Upper lobe of left lung (tissue), 6 donors: ENCODE measurements around the gene BOC. TPM values are rescaled to one million over a fixed set of nuclear protein-coding genes. Genes with fewer than 3 reads are reported as not detected.

Experiments
- ATAC-seq, 2 donors: fragments of 200-7000 bp; cut with Tn5 transposase; one replicate each; pipeline ENCODE4 v1.9.1; 2022; ENCODE audit warnings: mild to moderate bottlenecking in 2 of 2, moderate library complexity in 2 of 2; ENCODE audit not compliant: low FRiP score in 2 of 2
- DNase-seq, 2 donors: peaks; one replicate each; pipeline ENCODE4 v3.0.0-alpha.2; 2019 to 2020
- H3K27ac ChIP-seq, 4 donors: fragments of 200-600 bp; sonication (generic); one replicate each; pipeline ENCODE4 v1.5.1; 2016 to 2019
- H3K27me3 ChIP-seq, 4 donors: fragments of 200-600 bp; sonication (generic); one replicate each; pipeline ENCODE4 v1.5.1; 2017 to 2019
- H3K36me3 ChIP-seq, 4 donors: fragments of 200-600 bp; sonication (generic); one replicate each; pipeline ENCODE4 v1.5.1; 2016 to 2019
- H3K4me1 ChIP-seq, 4 donors: fragments of 200-600 bp; sonication (generic); one replicate each; pipeline ENCODE4 v1.5.1; 2018 to 2019
- H3K4me3 ChIP-seq, 4 donors: fragments of 200-600 bp; sonication (generic); one replicate each; pipeline ENCODE4 v1.5.1; 2017 to 2019; ENCODE audit warnings: mild to moderate bottlenecking in 2 of 4, moderate library complexity in 1 of 4
- H3K9me3 ChIP-seq, 4 donors: fragments of 200-600 bp; sonication (generic); one replicate each; pipeline ENCODE4 v1.5.1; 2018 to 2019
- CTCF ChIP-seq, 6 experiments: fragments of 450-650 bp in 4 of 6; fragments of 200-600 bp in 2 of 6; sonication (generic) in 2 of 6; IDR thresholded peaks; one replicate each; pipeline ENCODE4 v1.5.1; 2016 to 2019; ENCODE audit warnings: antibody characterized with exemption in 6 of 6
- EP300 ChIP-seq, 4 donors: sonication (generic); formaldehyde crosslinking; IDR thresholded peaks; one replicate each; pipeline ENCODE4 v1.5.1; 2017; ENCODE audit warnings: antibody characterized with exemption in 4 of 4, control low read depth in 2 of 4
- POLR2A ChIP-seq, 4 donors: fragments of 450-650 bp; IDR thresholded peaks; one replicate each; pipeline ENCODE4 v1.5.1; 2016 to 2017; ENCODE audit warnings: antibody characterized with exemption in 4 of 4, mild to moderate bottlenecking in 2 of 4
- POLR2AphosphoS5 ChIP-seq, 2 donors: sonication (generic); formaldehyde crosslinking; IDR thresholded peaks; one replicate each; pipeline ENCODE4 v1.5.1; 2017; ENCODE audit warnings: antibody characterized with exemption in 2 of 2
- WGBS, 2 donors: methylation state at CpG; one replicate each; pipeline ENCODE4 v1.1.5; 2017 to 2018; 5-methylcytosine and 5-hydroxymethylcytosine counted together
- total RNA-seq, 6 donors: library from RNA; depleted of rRNA in 4 of 6; stranded (reverse); fragments of >200 nt in 4 of 6; gene quantifications; one replicate each; pipeline versions ENCODE4 v1.1.0 to v1.2.1, GENCODE V29; 2016 to 2021
- donor health status: DM: no; HTN: no; CAD: no; lungs with moderate emphysema.
- donor health status: DM: no; HTN: yes; CAD: no; lungs with severe emphysema.

Gene BOC
- total RNA-seq, 6 donors from 2014 or later = 2.6 to 18.3 (median 4.5) TPM

DNA sequence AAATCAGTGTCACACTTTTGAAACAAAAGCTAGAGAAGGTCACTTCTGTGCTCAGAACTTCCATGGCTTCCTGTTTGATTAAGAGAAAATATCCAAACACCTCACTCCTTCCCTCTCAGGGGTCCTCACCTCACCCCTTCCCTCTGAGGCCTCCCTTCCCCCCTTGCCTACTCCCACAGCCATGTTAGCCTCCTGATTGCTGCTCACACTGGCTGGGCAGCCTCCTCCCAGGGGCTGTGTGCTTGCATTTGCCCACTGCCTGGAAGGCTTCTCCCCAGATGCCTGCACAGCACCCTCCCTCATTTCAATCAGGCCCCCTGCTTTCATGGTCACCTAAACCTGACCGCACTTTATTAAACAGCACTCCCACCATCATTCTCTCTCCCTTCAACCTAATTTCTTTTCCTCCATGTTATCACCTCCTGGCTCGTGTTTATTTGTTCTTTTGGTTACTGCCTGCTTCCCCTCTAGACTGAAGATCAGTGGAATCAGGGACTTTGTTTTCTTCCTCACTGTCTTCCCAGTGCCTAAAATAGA is 10.4 kb downstream of the BOC start:
- peaks cover 0 to 8% (median 2%) of the 10 kb centered on the region in 4 donors for H3K4me1 ChIP-seq
- H3K4me3 ChIP-seq = no peak overlapping the region
- no peak overlapping the region for H3K27ac ChIP-seq
- H3K27me3 ChIP-seq = no peaks in the 10 kb centered on the region
- DNase-seq (no peak), ATAC-seq (no peak)
- WGBS, 2 donors = 70 to 74% methylated on average over 2 of the region's 2 CpGs
- no peak for TF ChIP-seq POLR2AphosphoS5 (IDR thresholded peaks at IDR 0.05)
- TF ChIP-seq CTCF (IDR thresholded peaks at IDR 0.05) = no peak
- no peak for TF ChIP-seq POLR2A (IDR thresholded peaks at IDR 0.05)
- H3K36me3 ChIP-seq = no peaks in the 10 kb centered on the region
- no peaks in the 10 kb centered on the region for H3K9me3 ChIP-seq

DNA sequence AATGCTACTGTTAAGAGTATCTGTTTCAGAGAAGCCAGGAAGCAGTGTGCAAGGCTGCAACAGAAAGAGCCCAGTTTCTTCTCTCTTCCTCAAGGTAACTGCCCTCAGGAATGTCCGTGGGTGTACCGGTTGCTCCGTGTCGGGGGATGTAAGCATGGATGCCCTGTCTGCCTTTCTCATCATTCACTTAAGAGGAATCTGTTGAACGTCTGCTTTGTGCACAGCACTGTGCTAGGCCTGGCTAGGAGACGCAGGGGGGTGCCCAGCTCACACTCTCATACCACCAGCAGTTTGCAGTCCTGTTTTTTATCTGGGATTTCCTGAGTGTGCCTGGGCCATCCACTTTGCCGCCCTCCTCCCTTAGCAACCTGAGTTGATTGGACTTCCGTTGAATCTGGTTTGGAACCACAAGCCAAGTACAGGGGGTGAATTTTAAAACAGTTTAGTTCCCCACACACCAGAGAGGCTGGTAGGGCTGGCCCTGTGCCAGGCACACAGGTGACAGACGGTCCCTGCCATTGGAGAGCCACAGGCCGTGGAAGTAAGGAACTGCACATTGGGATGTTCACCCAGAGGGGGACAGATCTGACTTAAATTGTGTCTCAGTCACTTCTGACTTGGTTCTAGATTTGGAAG is 11.2 kb downstream of the BOC start:
- Histone ChIP-seq H3K27me3 (no peaks in the 10 kb centered on the region), H3K4me3 (no peak overlapping the region), H3K27ac (no peak overlapping the region), H3K9me3 (no peaks in the 10 kb centered on the region), H3K36me3 (no peaks in the 10 kb centered on the region), H3K4me1 (peaks cover 0 to 8% (median 2%) of the 10 kb centered on the region in 4 donors)
- TF ChIP-seq POLR2AphosphoS5 (IDR thresholded peaks at IDR 0.05) (no peak), CTCF (IDR thresholded peaks at IDR 0.05) (no peak), EP300 (IDR thresholded peaks at IDR 0.05) (no peak), POLR2A (IDR thresholded peaks at IDR 0.05) (no peak)
- DNase-seq (no peak), ATAC-seq (no peak)
- 63 to 67% methylated on average over 8 to 10 of the region's 10 CpGs for WGBS, 2 donors

GRCh38 chr3:113223475-113224281 is 12.3 kb downstream of the BOC start:
- TF ChIP-seq CTCF (IDR thresholded peaks at IDR 0.05) (no peak), EP300 (IDR thresholded peaks at IDR 0.05) (no peak), POLR2AphosphoS5 (IDR thresholded peaks at IDR 0.05) (no peak), POLR2A (IDR thresholded peaks at IDR 0.05) (no peak)
- ATAC-seq = peak in 1 of 2 donors; percentile 30
- H3K4me1 ChIP-seq = peaks cover 0 to 8% (median 2%) of the 10 kb centered on the region in 4 donors
- peak in 1 of 2 donors; percentile 36 for DNase-seq
- WGBS, 2 donors = 59 to 61% methylated on average over 17 to 18 of the region's 18 CpGs
- H3K4me3 ChIP-seq = no peak overlapping the region
- no peaks in the 10 kb centered on the region for H3K27me3 ChIP-seq
- no peaks in the 10 kb centered on the region for H3K36me3 ChIP-seq
- no peaks in the 10 kb centered on the region for H3K9me3 ChIP-seq
- no peak overlapping the region for H3K27ac ChIP-seq

- no peaks in the 10 kb centered on the region for H3K27me3 ChIP-seq
- no peak overlapping the region for H3K27ac ChIP-seq
- no peak for TF ChIP-seq POLR2A (IDR thresholded peaks at IDR 0.05)
- TF ChIP-seq CTCF (IDR thresholded peaks at IDR 0.05) = no peak
- TF ChIP-seq EP300 (IDR thresholded peaks at IDR 0.05) = no peak
- no peak for TF ChIP-seq POLR2AphosphoS5 (IDR thresholded peaks at IDR 0.05)
- no peaks in the 10 kb centered on the region for H3K36me3 ChIP-seq
- 88 to 96% methylated on average over 2 of the region's 2 CpGs for WGBS, 2 donors
- H3K4me3 ChIP-seq = no peak overlapping the region
- H3K9me3 ChIP-seq = no peaks in the 10 kb centered on the region
- ATAC-seq = no peak
- H3K4me1 ChIP-seq = peaks cover 0 to 8% (median 2%) of the 10 kb centered on the region in 4 donors
- no peak for DNase-seq
These were observed 13.9 kb downstream of the BOC start for GRCh38 chr3:113225286-113225685.
